GM18951 (cell line): Measurements from ENCODE around the gene SELENOO.
A peak's percentile ranks its signal among the peaks of the same experiment; 100 is the strongest.

Source experiments
- POLR2A ChIP-seq: IDR thresholded peaks from 4 replicates; pipeline ENCODE4 v1.6.1; 2011; ENCODE audit warnings: mild to moderate bottlenecking; ENCODE audit not compliant: insufficient read length, insufficient read depth; ENCODE audit errors: extremely low read depth
- in situ Hi-C: fragments of 300-500 bp; cut with MboI; formaldehyde crosslinking; loops from one replicate; pipeline ENCODE4 v1.12.0; 2022; ENCODE audit warnings: low sequenced_read_pairs, mixed read lengths, inconsistent platforms; ENCODE audit not compliant: unreplicated experiment

Gene SELENOO

GRCh38 chr22:50253046-50253915 is 52.5 kb downstream of the SELENOO start:
- in situ Hi-C loops, result no loop called here
- no peak for TF ChIP-seq POLR2A

GRCh38 chr22:50253941-50254340 is 53.1 kb downstream of the SELENOO start:
- in situ Hi-C loops, result no loop called here

GRCh38 chr22:50255099-50255498 is 54.3 kb downstream of the SELENOO start:
- in situ Hi-C loops, result no loop called here
- TF ChIP-seq POLR2A, result no peak

More at GRCh38 chr22:50253941-50254340, 53.1 kb downstream of the SELENOO start:
- no peak for TF ChIP-seq POLR2A

DNA sequence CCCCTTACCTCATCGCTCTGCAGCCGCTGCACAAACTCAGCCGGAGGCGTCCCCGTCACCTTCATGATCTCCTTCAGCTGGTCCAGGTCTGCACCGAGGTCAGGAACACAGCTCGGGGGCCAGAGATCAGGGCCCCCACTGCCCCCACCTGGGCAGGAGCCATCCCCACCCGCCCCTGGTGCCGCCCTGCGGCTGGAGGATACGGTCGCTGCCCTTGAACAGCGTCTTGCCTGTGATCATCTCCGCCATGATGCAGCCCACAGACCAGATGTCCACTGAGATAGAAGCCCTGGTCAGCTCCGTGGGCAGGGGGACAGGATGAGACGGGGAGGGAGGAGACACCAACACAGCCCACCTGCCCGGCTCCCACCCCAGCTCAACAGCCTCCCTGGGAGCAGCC is 54.8 kb downstream of the SELENOO start:
- in situ Hi-C loops, result no loop called here

GRCh38 chr22:50256258-50256862 is 55.5 kb downstream of the SELENOO start:
- in situ Hi-C loops, result no loop called here
- no peak for TF ChIP-seq POLR2A

More for the DNA sequence above, 54.8 kb downstream of the SELENOO start:
- TF ChIP-seq POLR2A, result no peak

- in situ Hi-C loops, result no loop called here
- no peak for TF ChIP-seq POLR2A
Measured at GRCh38 chr22:50257041-50257440, 56.2 kb downstream of the SELENOO start.

DNA sequence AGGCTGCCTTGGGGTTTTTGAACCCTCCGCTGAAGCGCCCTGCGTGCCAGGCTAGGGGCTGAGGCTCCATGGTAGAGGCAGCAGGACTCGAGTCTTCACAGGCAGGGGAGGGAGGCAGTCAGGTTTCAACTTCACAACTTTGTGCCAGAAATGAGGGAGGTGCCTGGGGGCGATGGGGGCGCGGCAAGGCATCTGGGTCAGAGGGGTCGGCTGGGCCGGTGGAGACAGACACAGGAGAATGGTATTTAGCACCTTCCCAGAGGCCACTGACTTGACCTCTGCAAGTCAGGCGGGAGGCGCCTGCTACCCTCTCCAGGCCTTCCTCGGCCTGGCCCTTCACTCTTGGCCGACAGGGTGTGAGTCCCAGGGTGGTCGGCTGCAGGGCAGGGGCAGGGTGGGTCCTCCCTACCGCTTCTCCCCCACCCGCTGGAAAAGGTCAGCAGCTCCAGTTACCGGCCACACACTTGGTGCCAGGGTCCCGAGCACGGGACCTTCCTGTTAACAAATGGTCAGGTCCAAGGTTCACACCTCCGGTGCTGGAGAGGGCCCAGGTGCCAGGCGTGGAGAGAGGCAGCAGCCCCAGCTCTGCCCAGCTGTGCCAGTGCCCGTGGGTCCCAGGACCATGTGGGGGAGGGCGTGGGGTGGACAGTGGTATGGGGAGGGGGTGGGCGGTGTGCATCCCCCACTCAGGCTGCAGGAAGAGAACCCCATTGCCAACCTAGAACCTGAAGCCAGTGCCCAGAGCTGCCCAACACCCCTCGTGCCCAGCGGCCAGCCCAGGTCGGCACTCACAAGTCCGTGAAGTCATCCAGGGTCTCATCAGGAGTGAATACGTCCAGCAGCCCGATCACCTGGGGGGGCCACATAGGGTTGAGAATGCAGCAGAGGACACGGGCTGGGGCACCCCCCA is 56.9 kb downstream of the SELENOO start:
- no peak for TF ChIP-seq POLR2A
- in situ Hi-C loops, result no loop called here

DNA sequence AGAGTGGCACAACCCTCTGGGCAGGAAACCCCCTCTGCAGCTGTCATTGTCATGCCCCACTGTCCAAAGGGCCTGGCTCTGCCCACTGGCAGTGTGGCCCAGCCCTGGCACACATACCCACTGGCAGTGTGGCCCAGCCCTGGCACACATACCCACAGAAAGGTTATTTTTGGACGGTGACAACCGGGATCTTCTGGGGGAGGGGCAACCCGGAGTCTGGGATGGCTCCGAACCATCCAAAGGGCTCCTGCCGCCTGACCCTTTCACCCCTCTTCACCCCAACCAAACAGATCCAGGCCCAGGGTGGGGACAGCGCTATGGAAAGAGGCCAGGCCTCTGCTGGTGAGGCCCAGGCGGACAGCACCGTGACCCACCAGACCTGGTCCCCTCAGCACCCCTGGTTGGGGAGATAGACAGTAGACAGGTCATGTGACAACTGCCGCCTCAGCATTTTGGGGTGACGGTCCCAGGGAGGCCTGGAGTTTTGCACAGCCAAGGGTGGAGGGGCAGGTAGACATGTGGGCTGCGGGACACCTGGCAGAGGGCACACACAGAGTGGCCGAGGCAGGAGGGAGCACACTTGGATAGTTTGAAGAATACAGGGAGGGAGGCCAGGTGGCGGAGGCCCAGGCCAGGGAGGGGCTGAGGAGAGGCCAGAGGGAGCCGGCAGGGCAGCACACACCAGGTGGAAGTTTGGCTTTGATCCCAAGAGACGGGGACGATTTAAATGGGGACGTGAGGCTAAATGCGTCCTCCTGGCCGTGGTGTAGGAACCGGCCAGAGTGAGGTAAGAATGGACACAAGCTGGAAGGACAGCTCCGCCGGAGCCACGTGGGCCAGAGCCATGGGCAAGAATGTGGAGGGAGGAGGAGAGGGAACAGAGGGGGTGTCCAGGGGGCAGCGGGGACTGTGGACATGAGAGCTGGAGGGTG is 57.8 kb downstream of the SELENOO start:
- in situ Hi-C loops, result no loop called here
- TF ChIP-seq POLR2A, result no peak

- in situ Hi-C loops, result no loop called here
- no peak for TF ChIP-seq POLR2A
Measured at GRCh38 chr22:50259302-50259701, 58.5 kb downstream of the SELENOO start.

DNA sequence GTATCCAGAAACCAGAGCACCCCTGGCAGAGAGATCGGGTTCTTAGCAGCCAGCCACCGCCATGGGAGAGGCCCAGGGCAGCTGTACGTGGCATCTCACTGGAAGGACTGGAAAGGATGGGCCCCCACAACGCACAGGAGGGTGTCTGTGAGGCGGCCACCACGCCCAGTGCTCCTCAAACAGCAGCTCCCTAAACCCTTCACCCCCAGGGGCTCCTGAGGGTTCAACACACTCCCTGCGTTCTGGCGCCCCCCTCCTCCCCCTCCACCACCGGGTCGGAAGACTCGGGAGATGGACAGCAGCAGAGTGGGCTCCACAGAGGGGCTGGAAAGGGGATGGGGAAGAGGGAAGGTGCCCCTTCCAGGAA is 59.6 kb downstream of the SELENOO start:
- no peak for TF ChIP-seq POLR2A
- in situ Hi-C loops, result no loop called here

- in situ Hi-C loops, result no loop called here
- peak; percentile 42 for TF ChIP-seq POLR2A
Measured at GRCh38 chr22:50260801-50261614, 60.2 kb downstream of the SELENOO start.
